ENCODE measurements around the gene ARHGEF12.

Gene ARHGEF12

DNA sequence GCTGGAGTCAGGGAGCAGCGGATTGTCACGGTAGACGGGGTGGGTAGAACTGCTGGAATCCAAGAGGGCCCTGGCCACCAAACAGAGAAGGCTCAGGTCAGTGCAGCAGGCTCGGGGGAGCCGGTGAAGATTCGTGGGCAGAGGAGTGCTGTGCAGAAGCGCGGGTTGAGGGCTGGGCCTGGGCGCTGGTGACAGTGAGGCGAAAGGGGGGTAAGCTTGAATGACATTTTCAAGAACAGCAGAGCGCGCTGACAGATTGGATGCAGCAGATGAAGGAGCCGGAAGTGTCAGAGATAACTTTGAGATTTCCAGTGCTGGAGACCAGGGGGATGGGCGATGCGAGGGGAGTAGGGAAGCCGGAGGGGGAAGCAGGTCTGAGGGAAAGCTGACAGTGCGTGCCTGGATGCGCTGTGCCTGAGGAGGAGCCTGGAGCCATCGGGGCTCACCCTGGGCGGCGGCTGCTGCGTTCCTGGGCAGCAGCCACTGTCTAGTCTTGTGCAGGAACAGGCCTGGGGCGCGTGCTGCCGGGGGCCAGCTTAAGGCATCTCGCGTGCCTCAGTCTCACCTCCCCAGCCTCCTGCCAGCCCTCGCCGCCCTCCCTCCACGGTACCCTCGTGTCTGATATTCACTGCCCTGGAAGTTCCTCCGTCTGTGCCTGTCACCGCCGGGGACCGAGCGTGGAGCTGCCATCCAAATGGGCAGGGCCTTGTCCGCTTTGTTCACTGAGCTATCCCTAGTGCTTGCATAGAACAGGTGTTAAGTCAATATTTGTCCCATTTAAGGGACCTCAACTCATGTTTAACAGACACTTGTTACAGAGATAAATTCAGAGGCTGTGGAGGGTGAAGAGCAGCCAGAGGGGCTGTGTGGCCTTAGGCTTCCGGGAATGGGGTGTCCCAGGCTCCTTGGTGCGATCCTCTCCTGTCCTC lies 180.5 kb downstream of the ARHGEF12 start:
- no peak overlapping the region for H3K9ac ChIP-seq (ENCODE audit: low read depth, low read length)
- no peaks in the 10 kb centered on the region for H3K36me3 ChIP-seq (ENCODE audit: insufficient read depth, low read depth, low read length)
- peaks cover 56% of the 10 kb centered on the region for H3K27me3 ChIP-seq (ENCODE audit: insufficient read depth, low read length)
- peaks cover 12% of the 10 kb centered on the region for H3K4me1 ChIP-seq (ENCODE audit: insufficient read depth, low read length)
- H3K9me3 ChIP-seq (ENCODE audit: insufficient read depth, low read depth, low read length), result no peaks in the 10 kb centered on the region
- no peak overlapping the region for H3K4me3 ChIP-seq (ENCODE audit: low read length)
- H3K27ac ChIP-seq (ENCODE audit: low read length), result no peak overlapping the region

- Histone ChIP-seq H3K27me3 (ENCODE audit: insufficient read depth, low read length) (peaks cover 51% of the 10 kb centered on the region), H3K36me3 (ENCODE audit: insufficient read depth, low read depth, low read length) (no peaks in the 10 kb centered on the region), H3K27ac (ENCODE audit: low read length) (no peak overlapping the region), H3K9me3 (ENCODE audit: insufficient read depth, low read depth, low read length) (no peaks in the 10 kb centered on the region), H3K9ac (ENCODE audit: low read depth, low read length) (no peak overlapping the region), H3K4me1 (ENCODE audit: insufficient read depth, low read length) (peaks cover 12% of the 10 kb centered on the region), H3K4me3 (ENCODE audit: low read length) (no peak overlapping the region)
These were observed 181.2 kb downstream of the ARHGEF12 start for GRCh38 chr11:120517390-120517761.

DNA sequence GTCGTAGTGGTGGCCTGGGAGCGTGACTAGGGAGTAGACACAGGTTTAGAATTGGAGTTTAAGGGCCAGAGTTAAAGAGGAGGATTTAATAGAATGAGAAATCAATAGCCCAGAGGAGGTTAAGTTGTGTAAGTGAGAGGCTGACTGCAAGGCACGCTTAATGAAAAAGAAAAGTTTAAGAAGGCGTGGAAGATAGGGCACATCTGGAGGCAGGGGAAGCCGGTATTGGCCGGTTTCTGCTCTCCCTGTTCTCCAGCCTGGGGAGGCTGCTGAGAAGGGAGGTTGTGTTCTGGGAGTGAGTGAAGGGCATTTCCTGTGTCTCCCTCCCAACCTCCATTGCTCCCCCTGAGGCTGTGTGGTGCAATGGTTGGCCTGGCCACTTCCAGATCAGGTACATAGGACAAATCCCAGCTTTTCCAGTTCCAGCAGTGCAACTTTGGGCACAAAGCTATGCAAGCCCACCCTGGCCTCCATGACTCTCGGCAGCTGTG lies 181.6 kb downstream of the ARHGEF12 start:
- H3K9me3 ChIP-seq (ENCODE audit: insufficient read depth, low read depth, low read length), result no peaks in the 10 kb centered on the region
- H3K27me3 ChIP-seq (ENCODE audit: insufficient read depth, low read length), result peaks cover 47% of the 10 kb centered on the region
- peaks cover 12% of the 10 kb centered on the region for H3K4me1 ChIP-seq (ENCODE audit: insufficient read depth, low read length)
- no peak overlapping the region for H3K9ac ChIP-seq (ENCODE audit: low read depth, low read length)
- no peak overlapping the region for H3K4me3 ChIP-seq (ENCODE audit: low read length)
- H3K36me3 ChIP-seq (ENCODE audit: insufficient read depth, low read depth, low read length), result no peaks in the 10 kb centered on the region
- no peak overlapping the region for H3K27ac ChIP-seq (ENCODE audit: low read length)

DNA sequence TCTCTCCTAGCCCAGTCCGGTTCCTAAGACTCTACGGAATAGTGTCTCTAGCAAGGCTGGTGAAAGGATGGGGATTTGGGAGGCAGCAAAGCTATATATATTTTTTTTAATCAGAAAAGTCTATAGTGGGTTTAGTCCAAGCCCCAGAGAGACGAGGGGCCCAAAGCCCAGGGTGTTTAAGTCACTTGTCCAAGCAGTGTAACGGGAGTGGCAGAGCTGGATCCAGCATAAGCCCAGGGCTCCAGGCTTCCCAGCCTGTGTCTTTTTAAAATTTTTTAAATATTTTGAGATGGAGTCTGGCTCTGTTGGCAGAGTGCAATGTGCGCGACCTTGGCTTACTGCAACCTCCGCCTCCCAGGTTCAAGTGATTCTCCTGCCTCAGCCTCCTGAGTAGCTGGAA lies 182.1 kb downstream of the ARHGEF12 start:
- Histone ChIP-seq H3K36me3 (ENCODE audit: insufficient read depth, low read depth, low read length) (no peaks in the 10 kb centered on the region), H3K27me3 (ENCODE audit: insufficient read depth, low read length) (peaks cover 42% of the 10 kb centered on the region), H3K9me3 (ENCODE audit: insufficient read depth, low read depth, low read length) (no peaks in the 10 kb centered on the region), H3K4me3 (ENCODE audit: low read length) (no peak overlapping the region), H3K27ac (ENCODE audit: low read length) (no peak overlapping the region), H3K4me1 (ENCODE audit: insufficient read depth, low read length) (peaks cover 15% of the 10 kb centered on the region), H3K9ac (ENCODE audit: low read depth, low read length) (no peak overlapping the region)

DNA sequence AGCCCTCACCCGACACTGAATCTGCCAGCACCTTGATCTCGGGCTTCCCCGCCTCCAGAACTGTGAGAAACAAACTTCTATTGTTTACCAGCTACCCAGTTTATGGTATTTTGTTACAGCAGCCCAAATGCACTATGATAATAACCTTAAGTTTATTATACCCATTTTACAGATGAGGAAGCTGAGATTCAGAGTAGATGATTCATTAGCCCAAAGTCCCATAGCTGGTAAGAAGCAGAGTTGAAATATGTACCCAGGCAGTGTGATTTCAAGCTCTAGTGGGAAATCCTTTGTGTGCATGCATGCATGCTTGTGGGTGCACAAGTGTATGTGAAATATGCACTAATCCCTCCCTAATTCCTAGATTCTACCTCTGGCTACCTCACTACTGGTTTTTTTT lies 183.3 kb downstream of the ARHGEF12 start:
- peaks cover 31% of the 10 kb centered on the region for H3K27me3 ChIP-seq (ENCODE audit: insufficient read depth, low read length)
- H3K36me3 ChIP-seq (ENCODE audit: insufficient read depth, low read depth, low read length), result no peaks in the 10 kb centered on the region
- H3K9ac ChIP-seq (ENCODE audit: low read depth, low read length), result no peak overlapping the region
- H3K27ac ChIP-seq (ENCODE audit: low read length), result no peak overlapping the region
- no peaks in the 10 kb centered on the region for H3K9me3 ChIP-seq (ENCODE audit: insufficient read depth, low read depth, low read length)
- H3K4me1 ChIP-seq (ENCODE audit: insufficient read depth, low read length), result peaks cover 18% of the 10 kb centered on the region
- H3K4me3 ChIP-seq (ENCODE audit: low read length), result no peak overlapping the region

DNA sequence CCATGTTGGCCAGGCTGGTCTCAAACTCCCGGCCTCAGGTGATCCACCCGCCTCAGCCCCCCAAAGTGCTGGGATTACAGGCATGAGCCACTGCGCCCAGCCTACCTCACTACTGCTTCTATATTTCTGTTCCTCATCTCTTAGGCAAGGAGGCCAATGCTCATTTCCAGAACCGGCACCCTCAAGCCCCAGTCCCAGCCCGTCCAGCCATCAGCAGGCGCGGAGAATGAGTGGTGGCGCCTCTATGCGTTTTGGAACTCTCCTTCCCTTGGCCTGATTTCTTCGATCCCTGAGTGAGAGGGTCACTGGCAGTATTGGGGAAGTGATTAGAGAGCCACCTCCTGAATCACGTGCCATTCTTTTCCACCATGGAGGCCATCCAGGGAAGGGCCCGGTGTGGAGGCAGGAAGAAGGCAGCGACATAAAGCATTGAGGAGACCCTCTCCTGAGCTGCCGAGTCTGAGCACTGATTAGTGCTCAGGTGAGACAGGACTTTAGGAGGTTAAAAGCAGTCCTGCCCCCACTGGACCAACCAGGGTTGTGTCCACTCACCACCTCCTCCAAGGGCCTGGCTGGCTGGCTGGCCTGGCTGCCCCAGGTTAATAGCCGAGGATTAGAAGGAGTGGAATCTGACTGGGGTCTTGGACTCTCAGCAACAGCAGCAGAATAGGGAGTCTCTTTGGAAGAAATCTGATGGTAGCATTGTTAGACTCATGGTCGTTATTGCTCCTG lies 184.0 kb downstream of the ARHGEF12 start:
- H3K9ac ChIP-seq (ENCODE audit: low read depth, low read length), result no peak overlapping the region
- H3K27me3 ChIP-seq (ENCODE audit: insufficient read depth, low read length), result peaks cover 23% of the 10 kb centered on the region
- H3K4me3 ChIP-seq (ENCODE audit: low read length), result no peak overlapping the region
- no peaks in the 10 kb centered on the region for H3K9me3 ChIP-seq (ENCODE audit: insufficient read depth, low read depth, low read length)
- no peaks in the 10 kb centered on the region for H3K36me3 ChIP-seq (ENCODE audit: insufficient read depth, low read depth, low read length)
- peaks cover 18% of the 10 kb centered on the region for H3K4me1 ChIP-seq (ENCODE audit: insufficient read depth, low read length)
- H3K27ac ChIP-seq (ENCODE audit: low read length), result no peak overlapping the region

DNA sequence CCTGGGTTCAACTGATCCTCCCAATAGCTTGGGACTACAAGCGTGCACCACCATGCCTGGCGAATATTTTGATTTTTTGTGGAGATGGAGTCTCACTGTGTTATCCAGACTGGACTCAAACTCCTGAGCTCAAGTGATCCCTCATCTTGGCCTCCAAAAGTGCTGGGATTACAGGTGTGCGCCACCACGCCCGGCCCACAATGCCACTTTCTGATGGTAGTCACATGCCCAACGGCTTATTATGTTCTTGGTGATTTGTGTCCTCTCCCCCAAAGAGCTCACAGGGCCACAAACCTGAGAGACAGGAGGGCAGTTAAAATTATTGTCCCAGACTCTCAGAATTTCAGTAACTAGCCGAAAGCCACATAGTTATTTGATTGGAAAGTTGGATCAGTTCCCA lies 185.0 kb downstream of the ARHGEF12 start:
- H3K9me3 ChIP-seq (ENCODE audit: insufficient read depth, low read depth, low read length), result no peaks in the 10 kb centered on the region
- H3K9ac ChIP-seq (ENCODE audit: low read depth, low read length), result no peak overlapping the region
- H3K4me1 ChIP-seq (ENCODE audit: insufficient read depth, low read length), result peaks cover 18% of the 10 kb centered on the region
- H3K4me3 ChIP-seq (ENCODE audit: low read length), result no peak overlapping the region
- H3K36me3 ChIP-seq (ENCODE audit: insufficient read depth, low read depth, low read length), result no peaks in the 10 kb centered on the region
- H3K27ac ChIP-seq (ENCODE audit: low read length), result no peak overlapping the region
- peaks cover 14% of the 10 kb centered on the region for H3K27me3 ChIP-seq (ENCODE audit: insufficient read depth, low read length)

DNA sequence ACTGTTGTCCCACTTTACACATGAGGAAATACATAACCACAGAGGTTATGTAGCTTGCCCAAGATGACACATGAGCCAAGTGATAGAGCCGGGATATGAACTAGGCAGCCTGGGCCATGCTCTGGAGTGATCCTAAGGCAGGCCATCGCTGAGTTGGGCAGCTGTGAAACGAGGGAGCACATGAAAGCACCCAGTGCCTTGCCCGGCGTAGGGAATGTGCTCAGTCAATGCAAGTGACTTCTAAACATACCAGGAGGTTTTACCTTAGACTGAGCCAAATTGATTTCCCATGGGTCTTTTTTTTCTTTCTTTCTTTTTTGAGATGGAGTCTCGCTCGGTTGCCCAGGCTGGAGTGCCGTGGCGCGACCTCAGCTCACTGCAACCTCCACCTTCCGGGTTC lies 185.8 kb downstream of the ARHGEF12 start:
- Histone ChIP-seq H3K9me3 (ENCODE audit: insufficient read depth, low read depth, low read length) (no peaks in the 10 kb centered on the region), H3K4me1 (ENCODE audit: insufficient read depth, low read length) (peaks cover 17% of the 10 kb centered on the region), H3K36me3 (ENCODE audit: insufficient read depth, low read depth, low read length) (no peaks in the 10 kb centered on the region), H3K27me3 (ENCODE audit: insufficient read depth, low read length) (peaks cover 5% of the 10 kb centered on the region), H3K9ac (ENCODE audit: low read depth, low read length) (no peak overlapping the region), H3K27ac (ENCODE audit: low read length) (no peak overlapping the region), H3K4me3 (ENCODE audit: low read length) (no peak overlapping the region)

GRCh38 chr11:120522736-120523135 lies 186.5 kb downstream of the ARHGEF12 start:
- H3K36me3 ChIP-seq (ENCODE audit: insufficient read depth, low read depth, low read length), result no peaks in the 10 kb centered on the region
- no peak overlapping the region for H3K27ac ChIP-seq (ENCODE audit: low read length)
- no peak overlapping the region for H3K9ac ChIP-seq (ENCODE audit: low read depth, low read length)
- H3K4me3 ChIP-seq (ENCODE audit: low read length), result no peak overlapping the region
- no peaks in the 10 kb centered on the region for H3K9me3 ChIP-seq (ENCODE audit: insufficient read depth, low read depth, low read length)
- no peaks in the 10 kb centered on the region; the same call in none of the 2 replicates for H3K27me3 ChIP-seq (ENCODE audit: insufficient read depth, low read length)
- peaks cover 15% of the 10 kb centered on the region; the same call in 1 of the 2 replicates for H3K4me1 ChIP-seq (ENCODE audit: insufficient read depth, low read length)

GRCh38 chr11:120523196-120523595 lies 187.0 kb downstream of the ARHGEF12 start:
- Histone ChIP-seq H3K27ac (ENCODE audit: low read length) (no peak overlapping the region), H3K4me3 (ENCODE audit: low read length) (no peak overlapping the region), H3K4me1 (ENCODE audit: insufficient read depth, low read length) (peaks cover 15% of the 10 kb centered on the region; the same call in 1 of the 2 replicates), H3K27me3 (ENCODE audit: insufficient read depth, low read length) (no peaks in the 10 kb centered on the region; the same call in none of the 2 replicates), H3K36me3 (ENCODE audit: insufficient read depth, low read depth, low read length) (no peaks in the 10 kb centered on the region), H3K9me3 (ENCODE audit: insufficient read depth, low read depth, low read length) (no peaks in the 10 kb centered on the region), H3K9ac (ENCODE audit: low read depth, low read length) (no peak overlapping the region)

DNA sequence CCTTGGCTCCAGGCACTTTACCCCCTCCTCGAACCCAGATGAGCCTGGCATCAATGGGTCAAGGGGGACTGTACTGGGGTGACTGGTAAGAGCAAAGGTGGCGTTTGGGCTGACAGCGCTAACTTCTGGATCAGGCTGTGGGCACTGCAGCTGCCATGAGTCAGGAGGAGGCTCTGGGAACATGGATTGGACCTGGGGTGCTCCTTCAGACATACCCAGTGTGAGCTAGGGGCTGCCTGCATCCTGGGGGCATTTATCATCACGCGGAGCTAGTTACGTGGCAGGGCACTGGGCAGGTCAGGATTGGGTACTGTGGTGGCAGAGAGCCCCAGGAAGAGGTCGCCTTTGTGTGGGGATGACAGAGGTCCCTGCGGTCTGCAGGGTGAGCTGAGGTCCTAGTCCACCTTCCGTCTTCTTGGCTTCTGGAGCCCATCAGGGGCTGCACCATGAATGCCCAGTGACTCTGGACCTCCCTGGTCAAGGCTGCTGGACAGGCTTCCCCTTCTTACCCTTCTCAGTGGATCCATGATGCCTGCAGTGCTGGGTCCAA lies 188.4 kb downstream of the ARHGEF12 start:
- Histone ChIP-seq H3K4me3 (ENCODE audit: low read length) (no peak overlapping the region), H3K9me3 (ENCODE audit: insufficient read depth, low read depth, low read length) (no peaks in the 10 kb centered on the region), H3K27me3 (ENCODE audit: insufficient read depth, low read length) (no peaks in the 10 kb centered on the region; the same call in none of the 2 replicates), H3K4me1 (ENCODE audit: insufficient read depth, low read length) (peaks cover 15% of the 10 kb centered on the region; the same call in 1 of the 2 replicates), H3K27ac (ENCODE audit: low read length) (no peak overlapping the region), H3K36me3 (ENCODE audit: insufficient read depth, low read depth, low read length) (no peaks in the 10 kb centered on the region), H3K9ac (ENCODE audit: low read depth, low read length) (no peak overlapping the region)

Data from iPS-20b (cell line).